HG02763 (cell line): ENCODE measurements around the gene MBD2.

Experiments used
- ATAC-seq: cut with Tn5 transposase; IDR thresholded peaks from one replicate; pipeline ENCODE4 v1.9.1; 2021; ENCODE audit warnings: mild to moderate bottlenecking, moderate library complexity; ENCODE audit not compliant: unreplicated experiment

MBD2 gene

GRCh38 chr18:54203914-54204313, 20.6 kb downstream of the MBD2 start:
- ATAC-seq: no peak

- ATAC-seq: no peak
Measured at GRCh38 chr18:54202851-54203250, 21.6 kb downstream of the MBD2 start.

- ATAC-seq: no peak
Measured at GRCh38 chr18:54197747-54198411, 26.6 kb downstream of the MBD2 start.

- ATAC-seq: no peak
Measured at GRCh38 chr18:54193786-54194185, 30.7 kb downstream of the MBD2 start.

- no peak for ATAC-seq
Measured at GRCh38 chr18:54192900-54193299, 31.6 kb downstream of the MBD2 start.

GRCh38 chr18:54192415-54192814, 32.1 kb downstream of the MBD2 start:
- ATAC-seq: no peak

GRCh38 chr18:54191352-54191751, 33.1 kb downstream of the MBD2 start:
- no peak for ATAC-seq

- no peak for ATAC-seq
Measured at GRCh38 chr18:54187372-54187771, 37.1 kb downstream of the MBD2 start.

GRCh38 chr18:54184836-54185235, 39.6 kb downstream of the MBD2 start:
- ATAC-seq: no peak

- no peak for ATAC-seq
Measured at GRCh38 chr18:54183390-54183789, 41.1 kb downstream of the MBD2 start.

GRCh38 chr18:54181856-54182602, 42.4 kb downstream of the MBD2 start:
- no peak for ATAC-seq

- ATAC-seq: no peak
Measured at GRCh38 chr18:54173980-54174630, 50.4 kb downstream of the MBD2 start.

GRCh38 chr18:54173250-54173649, 51.2 kb downstream of the MBD2 start:
- ATAC-seq: no peak

GRCh38 chr18:54169431-54170403, 54.8 kb downstream of the MBD2 start:
- no peak for ATAC-seq

GRCh38 chr18:54165450-54165849, 59.0 kb downstream of the MBD2 start:
- no peak for ATAC-seq

GRCh38 chr18:54163453-54163852, 61.0 kb downstream of the MBD2 start:
- no peak for ATAC-seq

GRCh38 chr18:54162431-54162830, 62.0 kb downstream of the MBD2 start:
- ATAC-seq: no peak

GRCh38 chr18:54161267-54161666, 63.2 kb downstream of the MBD2 start:
- no peak for ATAC-seq

- ATAC-seq: no peak
Measured at GRCh38 chr18:54159906-54160305, 64.6 kb downstream of the MBD2 start.

GRCh38 chr18:54157646-54158385, 66.7 kb downstream of the MBD2 start:
- no peak for ATAC-seq
